MM.1S (cell line): ENCODE data around the gene PPP1R16B.

Experiments used
- DNase-seq: peaks from one replicate; pipeline ENCODE4 v3.0.0-alpha.2; 2015
- H2AFZ ChIP-seq: fragments of 300-600 bp; sonication (generic); 2 replicates; pipeline ENCODE4 v1.6.0; 2016; ENCODE audit warnings: antibody characterized with exemption, low read length
- H3F3A ChIP-seq: fragments of 300-600 bp; sonication (generic); 2 replicates; pipeline ENCODE4 v1.6.1; 2016; ENCODE audit warnings: mild to moderate bottlenecking, antibody characterized with exemption, low read length, moderate library complexity, mixed read lengths; ENCODE audit not compliant: insufficient read depth
- H3K27ac ChIP-seq: fragments of 300-600 bp; sonication (generic); 2 replicates; pipeline ENCODE4 v1.5.1; 2016; ENCODE audit warnings: mild to moderate bottlenecking, low read length
- H3K27me3 ChIP-seq: fragments of 300-600 bp; sonication (generic); replicated peaks from 2 replicates; pipeline ENCODE4 v1.6.0; 2016; ENCODE audit warnings: low read length; ENCODE audit not compliant: insufficient read depth
- H3K36me3 ChIP-seq: fragments of 300-600 bp; sonication (generic); replicated peaks from 2 replicates; pipeline ENCODE4 v1.6.1; 2016; ENCODE audit warnings: mild to moderate bottlenecking, low read length, mixed read lengths; ENCODE audit not compliant: insufficient read depth
- H3K4me1 ChIP-seq: fragments of 300-600 bp; sonication (generic); 2 replicates; pipeline ENCODE4 v1.6.1; 2016; ENCODE audit warnings: low read length, mixed read lengths
- H3K4me2 ChIP-seq: fragments of 300-600 bp; sonication (generic); 2 replicates; pipeline ENCODE4 v1.6.0; 2016; ENCODE audit warnings: low read depth, low read length
- H3K4me3 ChIP-seq: fragments of 300-600 bp; sonication (generic); 2 replicates; pipeline ENCODE4 v1.5.1; 2016; ENCODE audit warnings: low read length, mixed read lengths
- H3K79me2 ChIP-seq: fragments of 300-600 bp; sonication (generic); 2 replicates; pipeline ENCODE4 v1.6.1; 2016; ENCODE audit warnings: mixed run types, low read length, mixed read lengths
- H3K9ac ChIP-seq: fragments of 300-600 bp; sonication (generic); 2 replicates; pipeline ENCODE4 v1.6.1; 2016; ENCODE audit warnings: low read length, mixed read lengths
- H3K9me2 ChIP-seq: fragments of 300-600 bp; sonication (generic); replicated peaks from 2 replicates; pipeline ENCODE4 v1.6.1; 2016; ENCODE audit warnings: mild to moderate bottlenecking, low read length, mixed read lengths; ENCODE audit not compliant: insufficient read depth
- H3K9me3 ChIP-seq: fragments of 300-600 bp; sonication (generic); replicated peaks from 2 replicates; pipeline ENCODE4 v1.6.1; 2016; ENCODE audit warnings: mild to moderate bottlenecking, low read length, mixed read lengths; ENCODE audit not compliant: insufficient read depth
- H4K20me1 ChIP-seq: fragments of 300-600 bp; sonication (generic); 2 replicates; pipeline ENCODE4 v1.6.1; 2016; ENCODE audit warnings: mild to moderate bottlenecking, low read length, moderate library complexity, mixed read lengths; ENCODE audit not compliant: insufficient read depth
- EZH2 ChIP-seq: fragments of 300-600 bp; sonication (generic); optimal IDR thresholded peaks from 2 replicates; pipeline ENCODE3; 2017; ENCODE audit warnings: low read depth, mild to moderate bottlenecking, antibody characterized with exemption, low read length, mixed read lengths
- EZH2phosphoT487 ChIP-seq: fragments of 300-600 bp; sonication (generic); IDR thresholded peaks from 2 replicates; pipeline ENCODE4 v1.6.1; 2018; ENCODE audit warnings: antibody characterized with exemption, low read length
- TF ChIP-seq, protein P1 (sequence below): fragments of 300-600 bp; sonication (generic); IDR thresholded peaks from 2 replicates; pipeline ENCODE4 v1.5.1; 2016; ENCODE audit warnings: antibody characterized with exemption, low read length, mixed read lengths

The PPP1R16B gene

DNA sequence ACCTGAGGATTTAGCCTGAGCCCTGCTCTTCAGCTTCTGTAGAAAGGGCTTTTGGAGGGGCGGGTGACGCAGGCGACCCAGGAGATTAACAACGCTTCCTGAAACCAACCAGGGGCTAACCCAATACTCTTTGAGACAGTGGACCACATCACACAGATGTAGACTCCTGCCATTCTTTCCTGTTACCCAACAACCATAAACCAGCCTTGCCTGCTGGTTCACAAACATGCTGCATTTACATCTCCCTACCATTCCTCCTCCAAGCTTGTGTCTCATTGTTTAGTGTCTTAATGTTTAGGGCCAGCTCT, 28.3 kb downstream of the PPP1R16B start:
- Histone ChIP-seq H3K27ac (no peak overlapping the region), H3K9ac (no peak overlapping the region), H3K4me3 (no peak overlapping the region), H3K4me1 (peaks cover 60% of the 10 kb centered on the region), H3K27me3 (no peaks in the 10 kb centered on the region), H2AFZ (no peak overlapping the region), H3K9me3 (no peaks in the 10 kb centered on the region), H3K9me2 (no peaks in the 10 kb centered on the region), H3K79me2 (peaks cover 95% of the 10 kb centered on the region), H3K4me2 (no peak overlapping the region), H3F3A (peaks cover 18% of the 10 kb centered on the region), H3K36me3 (peaks cover 14% of the 10 kb centered on the region), H4K20me1 (0 out of 2 replicates have a peak, but pooled peaks cover 2% of the 10 kb centered on the region)
- TF ChIP-seq, protein P1, sequence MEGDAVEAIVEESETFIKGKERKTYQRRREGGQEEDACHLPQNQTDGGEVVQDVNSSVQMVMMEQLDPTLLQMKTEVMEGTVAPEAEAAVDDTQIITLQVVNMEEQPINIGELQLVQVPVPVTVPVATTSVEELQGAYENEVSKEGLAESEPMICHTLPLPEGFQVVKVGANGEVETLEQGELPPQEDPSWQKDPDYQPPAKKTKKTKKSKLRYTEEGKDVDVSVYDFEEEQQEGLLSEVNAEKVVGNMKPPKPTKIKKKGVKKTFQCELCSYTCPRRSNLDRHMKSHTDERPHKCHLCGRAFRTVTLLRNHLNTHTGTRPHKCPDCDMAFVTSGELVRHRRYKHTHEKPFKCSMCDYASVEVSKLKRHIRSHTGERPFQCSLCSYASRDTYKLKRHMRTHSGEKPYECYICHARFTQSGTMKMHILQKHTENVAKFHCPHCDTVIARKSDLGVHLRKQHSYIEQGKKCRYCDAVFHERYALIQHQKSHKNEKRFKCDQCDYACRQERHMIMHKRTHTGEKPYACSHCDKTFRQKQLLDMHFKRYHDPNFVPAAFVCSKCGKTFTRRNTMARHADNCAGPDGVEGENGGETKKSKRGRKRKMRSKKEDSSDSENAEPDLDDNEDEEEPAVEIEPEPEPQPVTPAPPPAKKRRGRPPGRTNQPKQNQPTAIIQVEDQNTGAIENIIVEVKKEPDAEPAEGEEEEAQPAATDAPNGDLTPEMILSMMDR = no peak
- TF ChIP-seq EZH2phosphoT487 (no peak), EZH2 (no peak)
- DNase-seq = no peak

DNA sequence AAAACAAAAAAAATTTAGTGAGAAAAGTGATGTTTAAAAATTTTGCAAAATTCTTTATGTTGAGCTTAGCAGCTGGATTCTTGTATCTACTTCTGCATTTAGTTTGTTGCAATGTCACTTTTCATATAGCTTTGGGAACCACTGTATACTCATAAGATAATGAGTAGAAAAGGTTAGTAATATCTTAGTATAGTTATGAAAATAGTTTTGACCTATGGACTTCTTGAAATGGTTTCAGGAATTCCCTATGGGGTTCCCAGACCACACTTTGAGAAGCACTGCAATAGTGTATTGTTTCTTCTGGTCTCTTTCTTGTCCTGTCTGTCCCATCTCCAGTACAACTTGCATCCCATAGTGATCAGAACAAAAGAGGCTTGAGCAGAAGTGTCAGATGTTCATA, 29.4 kb downstream of the PPP1R16B start:
- Histone ChIP-seq H2AFZ (no peak overlapping the region), H3K9me3 (no peaks in the 10 kb centered on the region), H3K4me3 (no peak overlapping the region), H4K20me1 (0 out of 2 replicates have a peak, but pooled peaks cover 2% of the 10 kb centered on the region), H3K4me1 (peaks cover 67% of the 10 kb centered on the region), H3K9ac (no peak overlapping the region), H3K36me3 (peaks cover 16% of the 10 kb centered on the region), H3K9me2 (no peaks in the 10 kb centered on the region), H3K79me2 (peaks cover 95% of the 10 kb centered on the region), H3K27me3 (no peaks in the 10 kb centered on the region), H3K27ac (no peak overlapping the region), H3K4me2 (no peak overlapping the region), H3F3A (peaks cover 18% of the 10 kb centered on the region)
- TF ChIP-seq EZH2 (no peak), EZH2phosphoT487 (no peak)
- TF ChIP-seq, protein P1 = no peak
- no peak for DNase-seq

DNA sequence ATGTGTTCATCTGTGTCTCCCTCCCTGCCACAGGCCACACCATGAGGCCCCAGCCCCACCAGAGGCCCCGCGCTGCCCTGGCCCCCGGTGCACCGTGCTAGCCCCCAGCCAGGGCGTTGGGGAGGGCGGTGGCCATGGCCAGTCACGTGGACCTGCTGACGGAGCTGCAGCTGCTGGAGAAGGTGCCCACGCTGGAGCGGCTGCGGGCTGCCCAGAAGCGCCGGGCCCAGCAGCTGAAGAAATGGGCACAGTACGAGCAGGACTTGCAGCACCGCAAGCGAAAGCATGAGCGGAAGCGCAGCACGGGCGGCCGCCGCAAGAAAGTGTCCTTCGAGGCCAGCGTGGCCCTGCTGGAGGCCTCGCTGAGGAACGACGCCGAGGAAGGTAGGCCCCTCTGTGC, 30.3 kb downstream of the PPP1R16B start:
- peaks cover 26% of the 10 kb centered on the region for H3F3A ChIP-seq
- 0 out of 2 replicates have a peak, but pooled peaks cover 2% of the 10 kb centered on the region for H4K20me1 ChIP-seq
- peaks cover 16% of the 10 kb centered on the region for H3K36me3 ChIP-seq
- no peak overlapping the region; the same call in 1 of the 2 replicates for H3K4me2 ChIP-seq
- H3K9ac ChIP-seq = no peak overlapping the region
- no peak for DNase-seq
- no peaks in the 10 kb centered on the region for H3K9me2 ChIP-seq
- no peak overlapping the region for H3K27ac ChIP-seq
- no peaks in the 10 kb centered on the region for H3K9me3 ChIP-seq
- H2AFZ ChIP-seq = no peak overlapping the region
- no peaks in the 10 kb centered on the region for H3K27me3 ChIP-seq
- no peak overlapping the region for H3K4me3 ChIP-seq
- H3K79me2 ChIP-seq = peaks cover 95% of the 10 kb centered on the region
- H3K4me1 ChIP-seq = peaks cover 76% of the 10 kb centered on the region
- TF ChIP-seq EZH2phosphoT487 (no peak), EZH2 (no peak)
- TF ChIP-seq, protein P1 = no peak
